ENCODE data around the gene CISD3. TPM values are rescaled to one million over a fixed set of nuclear protein-coding genes. Genes with fewer than 3 reads are reported as not detected.
A peak's percentile ranks its signal among the peaks of the same experiment; 100 is the strongest.

Gene CISD3
- total and polyA plus RNA-seq, 2 of the 8 experiments (the other 6 are each of a cell fraction or from before 2014, with no cell fraction given): 9.4 to 11.1 TPM

GRCh38 chr17:38732376-38733281 lies 2.5 kb downstream of the CISD3 start:
- H4K8ac ChIP-seq (ENCODE audit: extremely low read depth, insufficient read depth, low read length): no peak overlapping the region
- peaks cover 0 to 8% (median 4%) of the 10 kb centered on the region in 4 experiments; a peak in 5 of 8 replicates for H3K36me3 ChIP-seq (ENCODE audit: control insufficient read depth in 2 of 4, insufficient read depth in 4 of 4, low read length in 3 of 4)
- ChIA-PET CTCF (ENCODE audit: partially characterized antibody) (interaction anchor here (0.6 to 3.7 kb wide), 10 partner anchors 10 to 440 kb away, joined by 3 to 29 read pairs (median 4); no protein-coding TSS in a partner anchor), POLR2A (ENCODE audit: partially characterized antibody) (interaction anchor here (0.7 to 7.0 kb wide), 10 partner anchors 9 to 55 kb away, joined by 3 to 40 read pairs (median 9); partner anchors contain the start of genes PCGF2 and PSMB3)
- TF ChIP-seq KDM1A (IDR thresholded peaks at IDR 0.05; ENCODE audit: borderline replicate concordance, low read length): no peak
- no peak for TF ChIP-seq SP2 (IDR thresholded peaks at IDR 0.05; ENCODE audit: low read length)
- no peak for TF ChIP-seq MAX (IDR thresholded peaks at IDR 0.05)
- TF ChIP-seq ZNF274 (IDR thresholded peaks at IDR 0.05; ENCODE audit: borderline replicate concordance, extremely low read depth, low read length): no peak
- TF ChIP-seq SP4 (IDR thresholded peaks at IDR 0.05; ENCODE audit: low read length): no peak
- TF ChIP-seq POU5F1 (IDR thresholded peaks at IDR 0.05; ENCODE audit: low read depth, low read length): no peak
- peak in 1 of 2 experiments; percentile 3; a peak in 1 of 3 replicates for TF ChIP-seq POLR2A (IDR thresholded peaks at IDR 0.05; ENCODE audit: control extremely low read depth in 1 of 2, low read depth in 2 of 2, low read length in 2 of 2)
- no peak overlapping the region for H2AK5ac ChIP-seq (ENCODE audit: low read depth, low read length)
- H4K5ac ChIP-seq (ENCODE audit: insufficient read length, low read depth, low read length): no peak overlapping the region
- H2BK5ac ChIP-seq (ENCODE audit: low read depth, low read length): no peak overlapping the region
- no peak for FAIRE-seq
- no peak overlapping the region for H3K9ac ChIP-seq (replicated peaks in 1 of 4; ENCODE audit: extremely low read depth in 1 of 4, low read depth in 3 of 4, low read length in 3 of 4)
- no peak overlapping the region for H2BK120ac ChIP-seq (replicated peaks; ENCODE audit: low read depth, low read length)
- no peak for DNase-seq (ENCODE audit: low read depth in 1 of 2, low spot score in 2 of 2)
- H3K23me2 ChIP-seq (ENCODE audit: low read depth, low read length): peaks cover 9% of the 10 kb centered on the region; the same call in 1 of the 2 replicates
- no peak overlapping the region for H2BK12ac ChIP-seq (ENCODE audit: low read depth, low read length)
- H3K27ac ChIP-seq (ENCODE audit: low read depth, low read length): no peak overlapping the region
- no peak overlapping the region for H3K4ac ChIP-seq (replicated peaks; ENCODE audit: insufficient read length, low read depth, low read length)
- H3K27me3 ChIP-seq (replicated peaks in 1 of 4; ENCODE audit: control insufficient read depth in 3 of 4, extremely low read depth in 1 of 4, insufficient read depth in 3 of 4, low read length in 3 of 4): peaks cover 0 to 16% (median 7%) of the 10 kb centered on the region in 4 experiments; a peak in 3 of 7 replicates
- no peak overlapping the region for H4K91ac ChIP-seq (replicated peaks; ENCODE audit: insufficient read length, low read length)
- no peak overlapping the region for H3K14ac ChIP-seq (ENCODE audit: insufficient read length)
- no peaks in the 10 kb centered on the region for H3K79me1 ChIP-seq (ENCODE audit: low read depth, low read length)
- H4K20me1 ChIP-seq (replicated peaks in 1 of 2; ENCODE audit: control insufficient read depth in 1 of 2, insufficient read depth in 2 of 2, low read length in 2 of 2): peaks cover 10 to 30% of the 10 kb centered on the region in 2 experiments
- peaks cover 0 to 14% (median 6%) of the 10 kb centered on the region in 4 experiments; a peak in 5 of 7 replicates for H3K4me1 ChIP-seq (replicated peaks in 1 of 4; ENCODE audit: control insufficient read depth in 3 of 4, insufficient read depth in 4 of 4, low read length in 3 of 4)
- H3K18ac ChIP-seq (ENCODE audit: extremely low read depth, low read length): no peak overlapping the region
- WGBS, 2 experiments (ENCODE audit: extremely low coverage in 1 of 2, insufficient coverage in 1 of 2, insufficient read length in 1 of 2, insufficient replicate concordance in 2 of 2, low coverage in 1 of 2, low lambda C conversion rate in 2 of 2, missing lambda C conversion rate in 1 of 2): 92% methylated on average over 7 of the region's 7 CpGs; no CpG with 5 or more reads in 1 of the 2 experiments
- no peak overlapping the region for H3K56ac ChIP-seq (replicated peaks; ENCODE audit: insufficient read length, low read depth, low read length)
- no peaks in the 10 kb centered on the region for H3K79me2 ChIP-seq (ENCODE audit: control insufficient read depth in 1 of 2, insufficient read depth in 2 of 2, low read length in 2 of 2)
- no peaks in the 10 kb centered on the region for H3K9me3 ChIP-seq (ENCODE audit: insufficient read depth in 2 of 2, low read depth in 1 of 2, low read length in 1 of 2)
- H2AFZ ChIP-seq (ENCODE audit: low read length): no peak overlapping the region
- H3K23ac ChIP-seq (ENCODE audit: insufficient read length): no peak overlapping the region
- H3K4me2 ChIP-seq (ENCODE audit: insufficient read depth in 1 of 2, low read depth in 2 of 2, low read length in 2 of 2): no peak overlapping the region
- H2BK15ac ChIP-seq (ENCODE audit: low read length): no peak overlapping the region
- no peak overlapping the region for H2BK20ac ChIP-seq (ENCODE audit: low read length)
- H3K4me3 ChIP-seq (ENCODE audit: extremely low read depth in 1 of 4, insufficient read depth in 2 of 4, low read depth in 3 of 4, low read length in 4 of 4): no peak overlapping the region

Data from H1 (cell line).